RWPE2 (cell line): ENCODE measurements around the gene RGS8.

Experiments
- ATAC-seq: fragments of 200-7000 bp; cut with Tn5 transposase; 3 replicates; pipeline ENCODE4 v1.9.1; 2021; ENCODE audit warnings: low read depth
- DNase-seq: peaks from one replicate; pipeline ENCODE4 v3.0.0-alpha.2; 2020; ENCODE audit warnings: low spot score
- H3K27ac ChIP-seq: fragments of 450-650 bp; 2 replicates; pipeline ENCODE4 v1.5.1; 2017; ENCODE audit warnings: mild to moderate bottlenecking; ENCODE audit not compliant: poor library complexity, severe bottlenecking
- H3K27me3 ChIP-seq: fragments of 250-450 bp; sonication (Bioruptor Pico); 2 replicates; pipeline ENCODE4 v1.5.1; 2021; ENCODE audit warnings: mild to moderate bottlenecking, moderate library complexity; ENCODE audit not compliant: insufficient read depth, poor library complexity, severe bottlenecking
- H3K36me3 ChIP-seq: fragments of 250-450 bp; sonication (Bioruptor Pico); 2 replicates; pipeline ENCODE4 v1.5.1; 2020; ENCODE audit warnings: low read depth, mild to moderate bottlenecking, moderate library complexity
- H3K4me1 ChIP-seq: fragments of 250-450 bp; sonication (Bioruptor Pico); 2 replicates; pipeline ENCODE4 v1.5.1; 2021; ENCODE audit warnings: mild to moderate bottlenecking, moderate library complexity; ENCODE audit not compliant: insufficient read depth, poor library complexity, severe bottlenecking
- H3K4me3 ChIP-seq: fragments of 250-450 bp; sonication (Bioruptor Pico); 2 replicates; pipeline ENCODE4 v1.5.1; 2021; ENCODE audit warnings: mild to moderate bottlenecking, moderate library complexity; ENCODE audit not compliant: severe bottlenecking
- H3K9me3 ChIP-seq: fragments of 250-450 bp; sonication (Bioruptor Pico); 2 replicates; pipeline ENCODE4 v1.5.1; 2021; ENCODE audit warnings: mild to moderate bottlenecking, moderate library complexity; ENCODE audit not compliant: severe bottlenecking
- TF ChIP-seq, protein P1 (sequence below): fragments of 450-650 bp; IDR thresholded peaks from one replicate; pipeline ENCODE4 v1.5.1; 2017; ENCODE audit warnings: mild to moderate bottlenecking, moderate library complexity; ENCODE audit not compliant: poor library complexity, severe bottlenecking

The RGS8 gene

GRCh38 chr1:182668521-182669054 lies 15.8 kb downstream of the RGS8 start:
- DNase-seq: no peak
- H3K27ac ChIP-seq: no peak overlapping the region
- no peaks in the 10 kb centered on the region for H3K27me3 ChIP-seq
- no peaks in the 10 kb centered on the region for H3K4me1 ChIP-seq
- no peaks in the 10 kb centered on the region for H3K9me3 ChIP-seq
- no peak for ATAC-seq
- TF ChIP-seq, protein P1, sequence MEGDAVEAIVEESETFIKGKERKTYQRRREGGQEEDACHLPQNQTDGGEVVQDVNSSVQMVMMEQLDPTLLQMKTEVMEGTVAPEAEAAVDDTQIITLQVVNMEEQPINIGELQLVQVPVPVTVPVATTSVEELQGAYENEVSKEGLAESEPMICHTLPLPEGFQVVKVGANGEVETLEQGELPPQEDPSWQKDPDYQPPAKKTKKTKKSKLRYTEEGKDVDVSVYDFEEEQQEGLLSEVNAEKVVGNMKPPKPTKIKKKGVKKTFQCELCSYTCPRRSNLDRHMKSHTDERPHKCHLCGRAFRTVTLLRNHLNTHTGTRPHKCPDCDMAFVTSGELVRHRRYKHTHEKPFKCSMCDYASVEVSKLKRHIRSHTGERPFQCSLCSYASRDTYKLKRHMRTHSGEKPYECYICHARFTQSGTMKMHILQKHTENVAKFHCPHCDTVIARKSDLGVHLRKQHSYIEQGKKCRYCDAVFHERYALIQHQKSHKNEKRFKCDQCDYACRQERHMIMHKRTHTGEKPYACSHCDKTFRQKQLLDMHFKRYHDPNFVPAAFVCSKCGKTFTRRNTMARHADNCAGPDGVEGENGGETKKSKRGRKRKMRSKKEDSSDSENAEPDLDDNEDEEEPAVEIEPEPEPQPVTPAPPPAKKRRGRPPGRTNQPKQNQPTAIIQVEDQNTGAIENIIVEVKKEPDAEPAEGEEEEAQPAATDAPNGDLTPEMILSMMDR: no peak
- no peak overlapping the region for H3K4me3 ChIP-seq
- H3K36me3 ChIP-seq: no peaks in the 10 kb centered on the region

GRCh38 chr1:182667848-182668505 lies 16.4 kb downstream of the RGS8 start:
- Histone ChIP-seq H3K4me3 (no peak overlapping the region), H3K27me3 (no peaks in the 10 kb centered on the region), H3K36me3 (no peaks in the 10 kb centered on the region), H3K4me1 (no peaks in the 10 kb centered on the region), H3K27ac (no peak overlapping the region), H3K9me3 (no peaks in the 10 kb centered on the region)
- no peak for DNase-seq
- TF ChIP-seq, protein P1: no peak
- no peak for ATAC-seq

DNA sequence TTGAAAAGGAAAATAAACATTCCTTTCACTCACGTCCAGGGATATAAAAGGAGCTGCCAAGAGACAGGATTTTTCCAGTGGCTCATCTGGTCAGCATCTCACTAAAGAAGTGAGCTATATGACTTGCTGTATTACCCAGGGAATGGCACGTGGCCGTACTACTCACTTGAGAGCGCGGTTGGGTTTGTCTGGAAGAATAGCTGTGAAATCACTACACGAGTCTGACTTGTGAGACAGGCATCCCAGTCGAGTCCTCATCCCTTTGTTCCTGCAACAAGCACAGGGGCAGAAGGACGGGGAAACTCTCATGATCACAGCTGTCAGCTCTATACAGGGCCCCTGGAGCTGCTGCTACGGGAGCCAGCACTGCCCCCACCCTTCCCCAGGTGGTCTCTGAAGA lies 17.7 kb downstream of the RGS8 start:
- H3K9me3 ChIP-seq: no peaks in the 10 kb centered on the region
- no peaks in the 10 kb centered on the region for H3K27me3 ChIP-seq
- no peak overlapping the region for H3K4me3 ChIP-seq
- TF ChIP-seq, protein P1: no peak
- ATAC-seq (no peak), DNase-seq (no peak)
- no peaks in the 10 kb centered on the region for H3K4me1 ChIP-seq
- H3K27ac ChIP-seq: no peak overlapping the region
- no peaks in the 10 kb centered on the region for H3K36me3 ChIP-seq

DNA sequence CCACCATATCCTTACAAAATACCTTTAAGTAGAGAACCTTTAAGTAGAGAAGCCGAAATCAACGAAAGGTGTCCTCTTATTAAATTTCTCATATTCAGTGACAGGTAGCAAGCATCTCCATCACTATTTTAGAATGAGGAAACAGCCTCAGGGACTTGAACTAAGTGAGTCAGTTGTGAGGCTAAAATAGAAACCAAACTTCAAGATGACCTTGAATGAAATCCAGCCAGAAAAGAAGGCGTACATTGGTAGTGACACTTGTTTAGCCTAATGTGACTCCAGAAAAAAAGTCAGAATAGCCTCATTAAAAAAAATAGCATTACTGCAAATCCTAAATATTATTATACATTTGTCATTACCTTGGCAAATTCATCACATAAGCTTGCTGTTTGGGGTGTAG lies 20.1 kb downstream of the RGS8 start:
- no peaks in the 10 kb centered on the region for H3K27me3 ChIP-seq
- H3K4me3 ChIP-seq: no peak overlapping the region
- H3K36me3 ChIP-seq: no peaks in the 10 kb centered on the region
- ATAC-seq: no peak
- no peak for DNase-seq
- TF ChIP-seq, protein P1: no peak
- no peak overlapping the region for H3K27ac ChIP-seq
- no peaks in the 10 kb centered on the region for H3K4me1 ChIP-seq
- H3K9me3 ChIP-seq: no peaks in the 10 kb centered on the region

DNA sequence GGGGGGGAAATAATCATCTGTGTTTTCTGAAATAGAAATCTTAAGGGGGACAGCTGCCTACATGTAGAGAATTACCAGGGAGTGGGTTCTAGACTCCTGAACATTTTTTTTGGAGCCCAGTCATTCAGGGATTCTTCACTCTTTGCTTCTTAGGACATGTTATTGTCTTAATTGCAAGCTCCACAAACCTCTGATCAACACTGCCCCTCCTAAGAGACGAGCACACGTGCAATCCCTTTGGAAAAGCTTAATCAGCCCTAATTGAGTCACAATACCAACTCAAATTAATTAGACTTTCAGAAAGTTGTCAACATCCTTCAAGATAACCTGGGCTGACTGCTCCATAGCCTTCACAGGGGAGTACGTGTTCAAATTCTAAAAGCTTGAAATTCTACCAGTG lies 21.4 kb downstream of the RGS8 start:
- H3K9me3 ChIP-seq: no peaks in the 10 kb centered on the region
- no peak for ATAC-seq
- TF ChIP-seq, protein P1: no peak

More for the DNA sequence above, 21.4 kb downstream of the RGS8 start:
- no peak overlapping the region for H3K4me3 ChIP-seq
- H3K36me3 ChIP-seq: no peaks in the 10 kb centered on the region
- H3K27me3 ChIP-seq: no peaks in the 10 kb centered on the region
- no peaks in the 10 kb centered on the region for H3K4me1 ChIP-seq
- no peak overlapping the region for H3K27ac ChIP-seq
- no peak for DNase-seq
